Measurements from ENCODE around the gene CACNA2D3. TPM values are rescaled to one million over a fixed set of nuclear protein-coding genes. Genes with fewer than 3 reads are reported as not detected.

CACNA2D3 gene
- total and polyA plus RNA-seq, 2 experiments from 2014 or later = 1.1 to 2.5 TPM

DNA sequence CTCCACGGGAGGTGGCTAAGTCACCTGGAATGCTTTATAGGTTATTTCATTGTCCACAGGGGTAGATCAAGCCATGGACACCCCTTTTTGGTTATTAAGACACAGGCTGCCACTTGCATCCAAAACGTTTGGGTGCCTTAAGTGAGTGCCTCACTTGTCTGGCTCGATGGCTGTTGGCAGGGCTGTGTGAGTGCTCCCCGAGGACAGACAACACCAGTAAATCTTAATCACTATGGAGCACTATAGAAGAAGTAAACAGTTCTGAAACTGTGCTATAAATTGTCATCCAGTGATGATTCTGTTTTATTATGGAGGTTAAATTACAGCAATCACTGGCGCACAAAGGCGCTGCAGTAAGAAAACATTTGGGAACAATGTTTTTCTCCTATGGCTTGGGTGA lies 215.5 kb downstream of the CACNA2D3 start:
- 58% methylated on average over 6 of the region's 6 CpGs for WGBS (ENCODE audit: low lambda C conversion rate, missing lambda C conversion rate)

DNA sequence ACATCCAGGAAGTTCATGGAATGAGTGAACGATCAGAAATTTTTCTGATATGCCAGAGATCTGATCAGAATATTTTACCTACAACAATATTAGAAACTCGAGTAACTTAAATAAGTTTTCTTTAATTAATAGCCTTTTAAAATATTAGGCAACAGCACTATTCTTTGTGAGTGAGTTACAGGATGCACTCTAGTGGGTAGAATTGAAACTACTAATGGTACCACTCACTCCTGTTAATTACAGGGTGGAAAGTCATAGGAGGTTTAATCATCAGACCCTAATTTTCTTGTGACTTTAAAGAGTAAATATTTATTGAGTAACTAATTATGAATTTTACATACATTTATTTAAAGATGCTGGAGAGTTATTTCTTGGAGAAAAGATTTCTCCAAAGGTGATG lies 217.3 kb downstream of the CACNA2D3 start:
- Histone ChIP-seq H4K20me1 (ENCODE audit: insufficient read depth, poor library complexity, severe bottlenecking) (no peaks in the 10 kb centered on the region), H3K4me1 (ENCODE audit: insufficient read depth) (no peaks in the 10 kb centered on the region), H2AFZ (no peak overlapping the region), H3K79me2 (no peaks in the 10 kb centered on the region), H3K9me3 (ENCODE audit: low read depth) (no peaks in the 10 kb centered on the region), H3K4me3 (no peak overlapping the region), H3K4me2 (no peak overlapping the region), H3K9me2 (replicated peaks; ENCODE audit: insufficient read depth) (no peaks in the 10 kb centered on the region), H3K27me3 (peaks cover 19% of the 10 kb centered on the region), H3K36me3 (replicated peaks; ENCODE audit: insufficient read depth, low read depth) (no peaks in the 10 kb centered on the region), H3K27ac (no peak overlapping the region)
- no peak for DNase-seq (ENCODE audit: low spot score)
- 51% methylated on average over 2 of the region's 2 CpGs for WGBS (ENCODE audit: low lambda C conversion rate, missing lambda C conversion rate)
- TF ChIP-seq, protein P1, sequence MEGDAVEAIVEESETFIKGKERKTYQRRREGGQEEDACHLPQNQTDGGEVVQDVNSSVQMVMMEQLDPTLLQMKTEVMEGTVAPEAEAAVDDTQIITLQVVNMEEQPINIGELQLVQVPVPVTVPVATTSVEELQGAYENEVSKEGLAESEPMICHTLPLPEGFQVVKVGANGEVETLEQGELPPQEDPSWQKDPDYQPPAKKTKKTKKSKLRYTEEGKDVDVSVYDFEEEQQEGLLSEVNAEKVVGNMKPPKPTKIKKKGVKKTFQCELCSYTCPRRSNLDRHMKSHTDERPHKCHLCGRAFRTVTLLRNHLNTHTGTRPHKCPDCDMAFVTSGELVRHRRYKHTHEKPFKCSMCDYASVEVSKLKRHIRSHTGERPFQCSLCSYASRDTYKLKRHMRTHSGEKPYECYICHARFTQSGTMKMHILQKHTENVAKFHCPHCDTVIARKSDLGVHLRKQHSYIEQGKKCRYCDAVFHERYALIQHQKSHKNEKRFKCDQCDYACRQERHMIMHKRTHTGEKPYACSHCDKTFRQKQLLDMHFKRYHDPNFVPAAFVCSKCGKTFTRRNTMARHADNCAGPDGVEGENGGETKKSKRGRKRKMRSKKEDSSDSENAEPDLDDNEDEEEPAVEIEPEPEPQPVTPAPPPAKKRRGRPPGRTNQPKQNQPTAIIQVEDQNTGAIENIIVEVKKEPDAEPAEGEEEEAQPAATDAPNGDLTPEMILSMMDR (IDR thresholded peaks at IDR 0.05; ENCODE audit: poor library complexity) = peak; percentile 28
- TF ChIP-seq EZH2phosphoT487 (IDR thresholded peaks at IDR 0.05; ENCODE audit: low read depth, severe bottlenecking, unreplicated experiment) = no peak

More for the DNA sequence above, 215.5 kb downstream of the CACNA2D3 start:
- Histone ChIP-seq H3K27ac (no peak overlapping the region), H3K4me2 (no peak overlapping the region), H2AFZ (no peak overlapping the region), H3K79me2 (no peaks in the 10 kb centered on the region), H3K4me3 (no peak overlapping the region), H4K20me1 (ENCODE audit: insufficient read depth, poor library complexity, severe bottlenecking) (no peaks in the 10 kb centered on the region), H3K9me3 (ENCODE audit: low read depth) (no peaks in the 10 kb centered on the region), H3K27me3 (peaks cover 13% of the 10 kb centered on the region), H3K9me2 (replicated peaks; ENCODE audit: insufficient read depth) (no peaks in the 10 kb centered on the region), H3K36me3 (replicated peaks; ENCODE audit: insufficient read depth, low read depth) (no peaks in the 10 kb centered on the region), H3K4me1 (ENCODE audit: insufficient read depth) (no peaks in the 10 kb centered on the region)
- no peak for DNase-seq (ENCODE audit: low spot score)
- TF ChIP-seq EZH2phosphoT487 (IDR thresholded peaks at IDR 0.05; ENCODE audit: low read depth, severe bottlenecking, unreplicated experiment) = no peak
- TF ChIP-seq, protein P1 (IDR thresholded peaks at IDR 0.05; ENCODE audit: poor library complexity) = no peak
- no peak for TF ChIP-seq EZH2 (IDR thresholded peaks at IDR 0.05; ENCODE audit: borderline replicate concordance)

DNA sequence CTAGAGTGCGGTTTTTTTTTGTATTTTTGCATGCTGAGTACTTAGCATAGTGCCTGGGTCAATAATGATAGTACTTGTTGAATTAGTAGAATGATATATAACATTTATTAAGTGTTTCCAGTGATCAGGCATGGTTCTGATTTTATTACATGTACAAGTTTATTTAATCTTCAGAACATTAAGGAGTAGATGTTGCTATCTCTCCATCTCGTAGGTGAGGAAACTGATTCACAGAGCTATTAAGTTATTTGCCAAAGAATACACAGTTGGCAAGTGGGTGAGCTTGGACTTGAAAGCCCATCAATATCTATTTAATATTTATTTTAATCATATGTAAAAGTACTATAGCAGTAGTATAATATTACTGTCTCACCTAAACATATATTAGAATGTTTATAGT lies 219.5 kb downstream of the CACNA2D3 start:
- Histone ChIP-seq H3K9me3 (ENCODE audit: low read depth) (no peaks in the 10 kb centered on the region), H3K36me3 (replicated peaks; ENCODE audit: insufficient read depth, low read depth) (no peaks in the 10 kb centered on the region), H3K4me3 (no peak overlapping the region), H3K27me3 (peaks cover 16% of the 10 kb centered on the region), H3K9me2 (replicated peaks; ENCODE audit: insufficient read depth) (no peaks in the 10 kb centered on the region), H3K27ac (no peak overlapping the region), H3K79me2 (no peaks in the 10 kb centered on the region), H2AFZ (no peak overlapping the region), H4K20me1 (ENCODE audit: insufficient read depth, poor library complexity, severe bottlenecking) (no peaks in the 10 kb centered on the region), H3K4me1 (ENCODE audit: insufficient read depth) (no peaks in the 10 kb centered on the region), H3K4me2 (no peak overlapping the region)
- DNase-seq (ENCODE audit: low spot score) = no peak
- TF ChIP-seq, protein P1 (IDR thresholded peaks at IDR 0.05; ENCODE audit: poor library complexity) = no peak
- no peak for TF ChIP-seq EZH2phosphoT487 (IDR thresholded peaks at IDR 0.05; ENCODE audit: low read depth, severe bottlenecking, unreplicated experiment)
- TF ChIP-seq EZH2 (IDR thresholded peaks at IDR 0.05; ENCODE audit: borderline replicate concordance) = no peak
- 72% methylated on average over 2 of the region's 2 CpGs for WGBS (ENCODE audit: low lambda C conversion rate, missing lambda C conversion rate)

DNA sequence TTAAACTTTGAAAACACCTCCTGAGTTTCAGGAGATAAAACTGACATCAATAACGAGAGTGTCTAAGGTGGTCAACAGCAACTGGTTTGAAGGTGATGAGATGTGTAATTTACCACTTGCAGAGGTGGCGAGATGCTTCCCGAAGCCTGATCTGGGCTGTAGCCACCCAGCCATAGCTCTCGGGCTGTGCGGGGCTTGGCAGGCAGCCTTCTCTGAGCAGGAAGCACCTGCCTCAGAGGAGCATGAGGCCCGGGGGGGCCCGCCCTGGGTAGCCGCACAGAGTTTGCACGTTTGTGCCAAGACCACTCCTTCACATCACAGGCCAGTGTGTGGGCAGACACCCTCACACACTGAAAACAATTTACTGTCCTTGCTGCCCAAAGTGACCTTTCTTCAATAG lies 220.3 kb downstream of the CACNA2D3 start:
- H2AFZ ChIP-seq = no peak overlapping the region
- no peaks in the 10 kb centered on the region for H3K4me1 ChIP-seq (ENCODE audit: insufficient read depth)
- TF ChIP-seq EZH2phosphoT487 (IDR thresholded peaks at IDR 0.05; ENCODE audit: low read depth, severe bottlenecking, unreplicated experiment) (no peak), EZH2 (IDR thresholded peaks at IDR 0.05; ENCODE audit: borderline replicate concordance) (no peak)
- TF ChIP-seq, protein P1 (IDR thresholded peaks at IDR 0.05; ENCODE audit: poor library complexity) = no peak
- H3K4me3 ChIP-seq = no peak overlapping the region
- no peak overlapping the region for H3K27ac ChIP-seq
- H3K36me3 ChIP-seq (replicated peaks; ENCODE audit: insufficient read depth, low read depth) = no peaks in the 10 kb centered on the region
- H3K79me2 ChIP-seq = no peaks in the 10 kb centered on the region
- no peaks in the 10 kb centered on the region for H3K9me2 ChIP-seq (replicated peaks; ENCODE audit: insufficient read depth)
- 79% methylated on average over 9 of the region's 9 CpGs for WGBS (ENCODE audit: low lambda C conversion rate, missing lambda C conversion rate)
- no peaks in the 10 kb centered on the region for H4K20me1 ChIP-seq (ENCODE audit: insufficient read depth, poor library complexity, severe bottlenecking)
- H3K4me2 ChIP-seq = no peak overlapping the region
- H3K27me3 ChIP-seq = peaks cover 16% of the 10 kb centered on the region
- no peak for DNase-seq (ENCODE audit: low spot score)
- H3K9me3 ChIP-seq (ENCODE audit: low read depth) = no peaks in the 10 kb centered on the region

Data from hepatocyte (in vitro differentiated cells).